Trophoblast cell (in vitro differentiated cells and primary cell): ENCODE data around the gene MAB21L3.

ENCODE experiments used
- DNase-seq, 2 donors: peaks; one replicate each; pipeline ENCODE4 v3.0.0-alpha.2; 2016
- H2AFZ ChIP-seq: 2 replicates; pipeline ENCODE4 v1.6.1; 2013; ENCODE audit warnings: low read length, moderate library complexity, mild to moderate bottlenecking; ENCODE audit not compliant: insufficient read depth, poor library complexity
- H2AK5ac ChIP-seq: 2 replicates; pipeline ENCODE4 v1.6.1; 2013; ENCODE audit warnings: mild to moderate bottlenecking, low read length
- H2BK120ac ChIP-seq: 2 replicates; pipeline ENCODE4 v1.6.1; 2013; ENCODE audit warnings: low read length, mild to moderate bottlenecking, moderate library complexity; ENCODE audit not compliant: insufficient read depth, poor library complexity
- H2BK12ac ChIP-seq: 2 replicates; pipeline ENCODE4 v1.6.1; 2013; ENCODE audit warnings: mild to moderate bottlenecking, low read length, moderate library complexity
- H2BK5ac ChIP-seq: 2 replicates; pipeline ENCODE4 v1.6.1; 2013; ENCODE audit warnings: low read length, low read depth, moderate library complexity, mild to moderate bottlenecking; ENCODE audit not compliant: poor library complexity
- H3K14ac ChIP-seq: 2 replicates; pipeline ENCODE4 v1.6.1; 2013; ENCODE audit warnings: mild to moderate bottlenecking, low read length
- H3K18ac ChIP-seq: 2 replicates; pipeline ENCODE4 v1.6.1; 2013; ENCODE audit warnings: mild to moderate bottlenecking, low read length
- H3K23ac ChIP-seq: 2 replicates; pipeline ENCODE4 v1.6.1; 2013; ENCODE audit warnings: low read length
- H3K27ac ChIP-seq: 2 replicates; pipeline ENCODE4 v1.5.1; 2013; ENCODE audit warnings: low read depth, mild to moderate bottlenecking, inconsistent platforms, low read length, moderate library complexity
- H3K27me3 ChIP-seq: 2 replicates; pipeline ENCODE4 v1.6.1; 2013; ENCODE audit warnings: inconsistent platforms, mild to moderate bottlenecking, low read length, moderate library complexity; ENCODE audit not compliant: insufficient read depth
- H3K36me3 ChIP-seq, 2 experiments: 1 replicate in 1 of 2; 2 replicates in 1 of 2; pipeline ENCODE4 v1.6.1; 2013; ENCODE audit warnings: low read length in 2 of 2, mild to moderate bottlenecking in 2 of 2, moderate library complexity in 1 of 2; ENCODE audit not compliant: insufficient read depth in 2 of 2, control insufficient read depth in 1 of 2
- H3K4ac ChIP-seq: 2 replicates; pipeline ENCODE4 v1.6.1; 2013; ENCODE audit warnings: low read depth, mild to moderate bottlenecking, low read length, moderate library complexity
- H3K4me1 ChIP-seq, 2 experiments: 1 replicate in 1 of 2; 2 replicates in 1 of 2; pipeline ENCODE4 v1.6.1; 2013; ENCODE audit warnings: low read length in 2 of 2, mild to moderate bottlenecking in 2 of 2, moderate library complexity in 1 of 2; ENCODE audit not compliant: insufficient read depth in 2 of 2, control insufficient read depth in 1 of 2
- H3K4me2 ChIP-seq: 2 replicates; pipeline ENCODE4 v1.6.1; 2013; ENCODE audit warnings: inconsistent platforms, mild to moderate bottlenecking, low read length, moderate library complexity
- H3K4me3 ChIP-seq: 2 replicates; pipeline ENCODE4 v1.5.1; 2013; ENCODE audit warnings: mild to moderate bottlenecking, low read depth, low read length, inconsistent platforms
- H3K79me1 ChIP-seq: one replicate; pipeline ENCODE4 v1.6.1; 2013; ENCODE audit warnings: low read length
- H3K79me2 ChIP-seq: 2 replicates; pipeline ENCODE4 v1.6.1; 2013; ENCODE audit warnings: low read length, mild to moderate bottlenecking; ENCODE audit not compliant: control insufficient read depth, insufficient read depth, poor library complexity
- H3K9ac ChIP-seq: 2 replicates; pipeline ENCODE4 v1.6.1; 2013; ENCODE audit warnings: mild to moderate bottlenecking, low read length
- H3K9me3 ChIP-seq: 2 replicates; pipeline ENCODE4 v1.6.1; 2013; ENCODE audit warnings: low read depth, mild to moderate bottlenecking, control low read depth, inconsistent platforms, low read length; ENCODE audit not compliant: insufficient read depth
- H4K12ac ChIP-seq: 2 replicates; pipeline ENCODE4 v1.6.1; 2013; ENCODE audit warnings: low read depth, mild to moderate bottlenecking, low read length, moderate library complexity
- H4K8ac ChIP-seq: 2 replicates; pipeline ENCODE4 v1.6.1; 2013; ENCODE audit warnings: low read depth, mild to moderate bottlenecking, low read length, moderate library complexity
- H4K91ac ChIP-seq: one replicate; pipeline ENCODE4 v1.6.1; 2013; ENCODE audit warnings: low read depth, mild to moderate bottlenecking, low read length, moderate library complexity
- WGBS: extraction: QIAGEN DNeasy Blood & Tissue Kit; methylation state at CpG from one replicate; pipeline ENCODE4 v1.1.7; 2013; ENCODE audit warnings: missing lambda C conversion rate; ENCODE audit not compliant: insufficient read length, insufficient coverage; ENCODE audit errors: extremely low coverage; 5-methylcytosine and 5-hydroxymethylcytosine counted together

The MAB21L3 gene

GRCh38 chr1:116078699-116079223 lies 32.4 kb upstream of the MAB21L3 start:
- H3K4me1 ChIP-seq, result no peaks in the 10 kb centered on the region
- no peak overlapping the region for H4K91ac ChIP-seq
- H4K12ac ChIP-seq, result no peak overlapping the region
- no peak overlapping the region for H3K14ac ChIP-seq
- no peak overlapping the region for H3K18ac ChIP-seq
- H3K27me3 ChIP-seq, result no peaks in the 10 kb centered on the region
- H2BK120ac ChIP-seq, result no peak overlapping the region
- no peaks in the 10 kb centered on the region for H3K79me1 ChIP-seq
- H2AK5ac ChIP-seq, result no peak overlapping the region
- no peak overlapping the region for H2BK5ac ChIP-seq
- H3K36me3 ChIP-seq, result no peaks in the 10 kb centered on the region
- H4K8ac ChIP-seq, result no peak overlapping the region
- no peak overlapping the region for H3K4me2 ChIP-seq
- H2BK12ac ChIP-seq, result no peak overlapping the region
- peak in 1 of 2 donors; percentile 44 for DNase-seq
- H3K4me3 ChIP-seq, result no peak overlapping the region
- WGBS, result no CpG with 5 or more reads among the region's 6 CpGs
- H3K9ac ChIP-seq, result no peak overlapping the region
- no peak overlapping the region for H2AFZ ChIP-seq
- H3K9me3 ChIP-seq, result no peaks in the 10 kb centered on the region
- H3K23ac ChIP-seq, result no peak overlapping the region
- H3K4ac ChIP-seq, result no peak overlapping the region
- H3K27ac ChIP-seq, result no peak overlapping the region
- no peaks in the 10 kb centered on the region for H3K79me2 ChIP-seq

- Histone ChIP-seq H4K8ac (no peak overlapping the region), H3K4me2 (no peak overlapping the region), H2BK5ac (no peak overlapping the region), H3K4me1 (peaks cover 4 to 9% of the 10 kb centered on the region in 2 experiments), H3K4me3 (no peak overlapping the region), H3K9me3 (no peaks in the 10 kb centered on the region), H3K9ac (no peak overlapping the region), H3K4ac (no peak overlapping the region), H3K27ac (no peak overlapping the region), H4K12ac (no peak overlapping the region), H3K14ac (no peak overlapping the region), H4K91ac (no peak overlapping the region), H2AFZ (no peak overlapping the region), H3K23ac (no peak overlapping the region), H2AK5ac (no peak overlapping the region), H3K18ac (no peak overlapping the region), H3K27me3 (no peaks in the 10 kb centered on the region), H3K79me2 (no peaks in the 10 kb centered on the region), H2BK12ac (no peak overlapping the region), H2BK120ac (no peak overlapping the region), H3K79me1 (no peaks in the 10 kb centered on the region), H3K36me3 (no peaks in the 10 kb centered on the region)
- DNase-seq, result no peak
Observed at GRCh38 chr1:116087628-116088027, 23.6 kb upstream of the MAB21L3 start.

GRCh38 chr1:116089870-116090269 lies 21.3 kb upstream of the MAB21L3 start:
- H3K79me1 ChIP-seq, result no peaks in the 10 kb centered on the region

GRCh38 chr1:116091083-116091482 lies 20.1 kb upstream of the MAB21L3 start:
- H3K4me2 ChIP-seq, result no peak overlapping the region
- no CpG with 5 or more reads among the region's 1 CpG for WGBS
- no peak overlapping the region for H3K4me3 ChIP-seq
- no peaks in the 10 kb centered on the region for H3K27me3 ChIP-seq
- no peak overlapping the region for H4K8ac ChIP-seq
- no peaks in the 10 kb centered on the region for H3K79me1 ChIP-seq
- no peak overlapping the region for H4K12ac ChIP-seq
- H2BK5ac ChIP-seq, result no peak overlapping the region
- no peak overlapping the region for H3K14ac ChIP-seq
- H3K4me1 ChIP-seq, result peaks cover 8 to 10% of the 10 kb centered on the region in 2 experiments
- H3K9me3 ChIP-seq, result no peaks in the 10 kb centered on the region
- H2BK120ac ChIP-seq, result no peak overlapping the region
- no peak overlapping the region for H3K23ac ChIP-seq
- H2AK5ac ChIP-seq, result no peak overlapping the region
- no peak overlapping the region for H4K91ac ChIP-seq
- H3K79me2 ChIP-seq, result no peaks in the 10 kb centered on the region
- H3K4ac ChIP-seq, result no peak overlapping the region
- no peak overlapping the region for H2BK12ac ChIP-seq
- no peak overlapping the region for H3K18ac ChIP-seq
- H2AFZ ChIP-seq, result no peak overlapping the region
- no peak for DNase-seq
- no peaks in the 10 kb centered on the region for H3K36me3 ChIP-seq
- no peak overlapping the region for H3K9ac ChIP-seq
- no peak overlapping the region for H3K27ac ChIP-seq

More at GRCh38 chr1:116089870-116090269, 21.3 kb upstream of the MAB21L3 start:
- no peak overlapping the region for H4K12ac ChIP-seq
- no peak overlapping the region for H2BK120ac ChIP-seq
- no CpG with 5 or more reads among the region's 1 CpG for WGBS
- H3K4me2 ChIP-seq, result no peak overlapping the region
- H3K9me3 ChIP-seq, result no peaks in the 10 kb centered on the region
- H3K14ac ChIP-seq, result no peak overlapping the region
- no peak overlapping the region for H2BK5ac ChIP-seq
- H3K9ac ChIP-seq, result no peak overlapping the region
- H2AK5ac ChIP-seq, result no peak overlapping the region
- H3K4me3 ChIP-seq, result no peak overlapping the region
- no peaks in the 10 kb centered on the region for H3K27me3 ChIP-seq
- no peaks in the 10 kb centered on the region for H3K79me2 ChIP-seq
- no peak overlapping the region for H3K23ac ChIP-seq
- H3K4me1 ChIP-seq, result peaks cover 8 to 10% of the 10 kb centered on the region in 2 experiments
- DNase-seq, result no peak
- H2AFZ ChIP-seq, result no peak overlapping the region
- H4K91ac ChIP-seq, result no peak overlapping the region
- no peaks in the 10 kb centered on the region for H3K36me3 ChIP-seq
- H4K8ac ChIP-seq, result no peak overlapping the region
- no peak overlapping the region for H2BK12ac ChIP-seq
- H3K4ac ChIP-seq, result no peak overlapping the region
- no peak overlapping the region for H3K27ac ChIP-seq
- H3K18ac ChIP-seq, result no peak overlapping the region
